ENCODE data around the gene NOCT. TPM values are rescaled to one million over a fixed set of nuclear protein-coding genes. Genes with fewer than 3 reads are reported as not detected.
"Not testable (repeated sequence)": the region's sequence is repeated elsewhere in the genome, so short reads cannot be mapped to it uniquely, and the experiment has no call there.

Gene NOCT
- total RNA-seq, 3 donors from 2014 or later: 4.0 to 9.5 (median 6.4) TPM

- Histone ChIP-seq H3K27ac (no peak overlapping the region), H3K27me3 (no peaks in the 10 kb centered on the region), H3K9me3 (no peaks in the 10 kb centered on the region), H3K4me3 (no peak overlapping the region), H3K36me3 (no peaks in the 10 kb centered on the region), H3K4me1 (no peaks in the 10 kb centered on the region)
- DNase-seq (ENCODE audit: low spot score in 2 of 2): no peak
- TF ChIP-seq POLR2A (IDR thresholded peaks at IDR 0.05): no peak
- no peak for TF ChIP-seq POLR2AphosphoS5 (IDR thresholded peaks at IDR 0.05)
- no peak for TF ChIP-seq CTCF (IDR thresholded peaks at IDR 0.05)
- intact Hi-C loops (cut with DNase I; ENCODE audit: low total_unique reads): no loop called here
Observed at GRCh38 chr4:139024686-139025085, 9.1 kb downstream of the NOCT start.

DNA sequence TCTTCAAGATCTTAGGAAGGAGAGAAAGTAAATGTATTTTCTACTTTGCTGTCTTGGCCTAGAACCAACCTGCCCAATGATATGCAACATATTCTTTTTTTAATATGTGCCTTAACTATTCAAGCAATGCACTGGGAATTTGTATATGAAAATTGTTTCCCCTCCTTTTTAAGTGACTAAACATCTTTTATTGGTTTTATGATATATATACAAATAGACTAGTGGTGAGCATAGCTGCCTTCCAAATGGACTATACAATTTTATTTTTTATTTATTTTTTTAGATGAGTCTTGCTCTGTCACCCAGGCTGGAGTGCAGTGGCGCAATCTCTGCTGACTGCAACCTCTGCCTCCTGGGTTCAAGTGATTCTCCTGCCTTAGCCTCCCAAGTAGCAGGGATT, 10.3 kb downstream of the NOCT start:
- intact Hi-C loops (cut with DNase I; ENCODE audit: low total_unique reads): no loop called here
- Histone ChIP-seq H3K27ac (no peak overlapping the region), H3K9me3 (no peaks in the 10 kb centered on the region), H3K27me3 (no peaks in the 10 kb centered on the region), H3K36me3 (no peaks in the 10 kb centered on the region), H3K4me3 (no peak overlapping the region), H3K4me1 (no peaks in the 10 kb centered on the region)
- no peak for DNase-seq (ENCODE audit: low spot score in 2 of 2)
- TF ChIP-seq POLR2A (IDR thresholded peaks at IDR 0.05): no peak
- no peak for TF ChIP-seq CTCF (IDR thresholded peaks at IDR 0.05)
- no peak for TF ChIP-seq POLR2AphosphoS5 (IDR thresholded peaks at IDR 0.05)

DNA sequence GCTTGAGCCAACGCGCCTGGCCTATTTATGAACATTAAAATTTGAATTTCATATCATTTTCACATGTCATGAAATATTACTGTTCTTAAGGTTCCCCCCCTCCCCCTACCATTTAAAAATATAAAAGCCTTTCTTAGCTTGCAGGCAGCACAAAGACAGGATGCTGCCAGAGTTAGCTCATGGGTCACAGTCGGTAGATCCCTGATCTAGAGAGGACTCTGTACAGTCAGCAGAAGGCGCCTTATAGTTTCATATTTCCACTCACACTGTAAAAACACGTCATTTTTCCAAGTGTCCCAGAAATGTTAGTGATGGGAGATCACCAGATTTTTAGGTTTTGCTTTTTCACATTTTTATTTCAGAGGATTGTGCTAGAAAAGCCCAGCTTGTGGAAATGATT, 12.2 kb downstream of the NOCT start:
- no peak for DNase-seq (ENCODE audit: low spot score in 2 of 2)
- Histone ChIP-seq H3K27me3 (no peaks in the 10 kb centered on the region), H3K27ac (no peak overlapping the region), H3K4me1 (no peaks in the 10 kb centered on the region), H3K4me3 (no peak overlapping the region), H3K9me3 (no peaks in the 10 kb centered on the region), H3K36me3 (no peaks in the 10 kb centered on the region)
- TF ChIP-seq CTCF (IDR thresholded peaks at IDR 0.05) (no peak), POLR2A (IDR thresholded peaks at IDR 0.05) (no peak), POLR2AphosphoS5 (IDR thresholded peaks at IDR 0.05) (no peak)
- intact Hi-C loops (cut with DNase I; ENCODE audit: low total_unique reads): no loop called here

DNA sequence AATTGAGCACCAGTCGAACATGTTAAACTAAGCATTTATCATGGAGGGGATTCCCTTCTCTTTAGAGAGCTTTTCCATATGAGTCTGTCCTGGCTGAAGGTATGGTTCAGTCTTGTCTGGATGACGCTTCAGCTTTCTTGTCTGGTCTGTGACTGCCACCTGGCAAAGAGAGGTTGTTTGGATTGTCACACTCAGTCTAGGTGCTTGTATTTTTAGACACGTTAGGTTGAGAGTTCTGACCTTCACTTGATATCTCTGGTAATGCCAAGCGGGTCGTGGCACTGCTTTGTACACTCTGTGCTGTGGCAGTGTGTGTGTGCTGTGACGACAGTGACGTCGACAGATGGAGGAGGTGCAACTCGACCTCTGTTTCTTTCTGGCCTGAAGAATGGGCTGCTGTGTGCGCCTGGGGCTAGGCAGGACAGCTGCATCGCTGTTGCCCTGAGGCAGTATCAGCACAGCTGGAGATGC, 12.6 kb downstream of the NOCT start:
- no peaks in the 10 kb centered on the region for H3K4me1 ChIP-seq
- intact Hi-C loops (cut with DNase I; ENCODE audit: low total_unique reads): no loop called here
- TF ChIP-seq CTCF (IDR thresholded peaks at IDR 0.05) (no peak), POLR2A (IDR thresholded peaks at IDR 0.05) (no peak), POLR2AphosphoS5 (IDR thresholded peaks at IDR 0.05) (no peak)
- no peaks in the 10 kb centered on the region for H3K27me3 ChIP-seq
- H3K9me3 ChIP-seq: no peaks in the 10 kb centered on the region
- DNase-seq (ENCODE audit: low spot score in 2 of 2): no peak
- no peak overlapping the region for H3K4me3 ChIP-seq
- no peaks in the 10 kb centered on the region for H3K36me3 ChIP-seq
- no peak overlapping the region for H3K27ac ChIP-seq

DNA sequence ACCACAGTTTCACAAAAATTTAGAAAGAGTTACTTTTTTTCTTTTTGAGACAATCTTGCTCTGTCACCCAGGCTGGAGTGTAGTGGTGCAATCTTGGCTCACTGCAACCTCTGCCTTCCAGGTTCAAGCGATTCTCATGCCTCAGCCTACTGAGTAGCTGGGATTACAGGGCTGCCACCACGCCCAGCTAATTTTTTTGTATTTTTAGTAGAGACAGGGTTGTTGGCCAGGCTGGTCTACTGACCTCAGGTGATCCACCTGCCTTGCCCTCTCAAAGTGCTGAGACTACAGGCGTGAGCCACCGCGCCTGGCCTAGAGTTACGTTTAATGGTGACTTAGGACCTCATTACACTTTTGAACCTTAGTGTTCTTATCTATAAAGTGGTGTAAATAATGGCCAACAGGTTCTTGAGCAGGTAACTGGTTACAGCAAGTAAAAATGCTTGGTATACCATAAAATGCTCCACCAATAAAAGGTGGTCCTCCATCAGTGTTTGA, 14.3 kb downstream of the NOCT start:
- H3K9me3 ChIP-seq; H3K27ac ChIP-seq; intact Hi-C loops (cut with DNase I; ENCODE audit: low total_unique reads); DNase-seq (ENCODE audit: low spot score in 2 of 2); H3K36me3 ChIP-seq; H3K4me1 ChIP-seq; H3K4me3 ChIP-seq; H3K27me3 ChIP-seq: not testable (repeated sequence)
